Limb (tissue), 2 donors: ENCODE results near the gene SLITRK2.

Experiments used
- DNase-seq, 2 donors: peaks; one replicate each; pipeline ENCODE4 v3.0.0-alpha.2; 2016; ENCODE audit errors: extremely low spot score in 2 of 2

The SLITRK2 gene

GRCh38 chrX:145817331-145818185 is at the start of gene SLITRK2:
SLITRK2 (plus strand) TSS chrX:145817829; CDS start chrX:145822426, 4,597 bp downstream.
- DNase-seq = peak in 1 of 2 donors; percentile 55

GRCh38 chrX:145773006-145773405 is 44.6 kb upstream of the SLITRK2 start:
- no peak for DNase-seq

GRCh38 chrX:145792281-145792680 is 25.3 kb upstream of the SLITRK2 start:
- DNase-seq = no peak

- DNase-seq = no peak
Observed at GRCh38 chrX:145803508-145803907, 14.1 kb upstream of the SLITRK2 start.

GRCh38 chrX:145813081-145813480 is 4.5 kb upstream of the SLITRK2 start:
- no peak for DNase-seq

- DNase-seq = no peak
Observed at GRCh38 chrX:145816601-145817315, 871 bp upstream of the SLITRK2 start.

- DNase-seq = peak in 1 of 2 donors; percentile 34
Observed at GRCh38 chrX:145818186-145819113, 821 bp downstream of the SLITRK2 start.

GRCh38 chrX:145820825-145821224 is 3.2 kb downstream of the SLITRK2 start:
- DNase-seq = no peak

GRCh38 chrX:145821291-145821897 is 3.8 kb downstream of the SLITRK2 start:
- DNase-seq = peak in 1 of 2 donors; percentile 74

- DNase-seq = peak in 1 of 2 donors; percentile 25
Observed at GRCh38 chrX:145821898-145822571, 4.4 kb downstream of the SLITRK2 start.

- DNase-seq = no peak
Observed at GRCh38 chrX:145823132-145823531, 5.5 kb downstream of the SLITRK2 start.

- DNase-seq = no peak
Observed at GRCh38 chrX:145825896-145826295, 8.3 kb downstream of the SLITRK2 start.

- DNase-seq = no peak
Observed at GRCh38 chrX:145826466-145826865, 8.8 kb downstream of the SLITRK2 start.

- DNase-seq = no peak
Observed at GRCh38 chrX:145832796-145833195, 15.2 kb downstream of the SLITRK2 start.

GRCh38 chrX:145840531-145840930 is 22.9 kb downstream of the SLITRK2 start:
- DNase-seq = no peak

- no peak for DNase-seq
Observed at GRCh38 chrX:145843146-145843904, 25.7 kb downstream of the SLITRK2 start.

GRCh38 chrX:145844886-145845285 is 27.3 kb downstream of the SLITRK2 start:
- no peak for DNase-seq

- no peak for DNase-seq
Observed at GRCh38 chrX:145848448-145848847, 30.8 kb downstream of the SLITRK2 start.

- no peak for DNase-seq
Observed at GRCh38 chrX:145848857-145849256, 31.2 kb downstream of the SLITRK2 start.

- no peak for DNase-seq
Observed at GRCh38 chrX:145853181-145853580, 35.6 kb downstream of the SLITRK2 start.
